HG02840 (cell line): ENCODE data around the gene MLLT1.

Source experiments
- ATAC-seq: cut with Tn5 transposase; IDR thresholded peaks from one replicate; pipeline ENCODE4 v1.9.1; 2021; ENCODE audit warnings: mild to moderate bottlenecking, moderate library complexity, moderate number of reproducible peaks; ENCODE audit not compliant: unreplicated experiment, low FRiP score

The MLLT1 gene

DNA sequence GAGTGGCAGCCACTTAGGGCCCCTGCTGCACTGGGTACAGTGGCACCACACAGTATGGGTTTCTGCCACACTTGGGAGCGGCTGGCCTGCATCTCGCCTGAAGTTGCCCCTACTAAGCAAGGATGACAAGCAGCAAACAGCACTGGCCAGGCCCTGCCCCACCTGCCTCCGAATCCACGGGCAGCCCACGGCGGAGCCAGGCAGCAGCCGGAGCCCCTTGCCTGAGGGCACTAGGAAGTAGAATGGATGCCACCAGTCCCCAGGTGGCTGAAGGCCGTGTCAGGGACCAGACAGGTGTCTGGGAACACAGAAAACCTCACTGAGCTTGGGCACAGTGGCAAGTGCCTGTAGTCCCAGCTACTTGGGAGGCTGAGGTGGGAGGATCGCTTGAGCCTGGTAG, 19.4 kb downstream of the MLLT1 start:
- ATAC-seq: no peak

- ATAC-seq: no peak
Measured at GRCh38 chr19:6259312-6259861, 20.4 kb downstream of the MLLT1 start.

GRCh38 chr19:6258812-6259311, 20.9 kb downstream of the MLLT1 start:
- ATAC-seq: no peak

- ATAC-seq: no peak
Measured at GRCh38 chr19:6253954-6254733, 25.6 kb downstream of the MLLT1 start.

- no peak for ATAC-seq
Measured at GRCh38 chr19:6252066-6252465, 27.7 kb downstream of the MLLT1 start.

DNA sequence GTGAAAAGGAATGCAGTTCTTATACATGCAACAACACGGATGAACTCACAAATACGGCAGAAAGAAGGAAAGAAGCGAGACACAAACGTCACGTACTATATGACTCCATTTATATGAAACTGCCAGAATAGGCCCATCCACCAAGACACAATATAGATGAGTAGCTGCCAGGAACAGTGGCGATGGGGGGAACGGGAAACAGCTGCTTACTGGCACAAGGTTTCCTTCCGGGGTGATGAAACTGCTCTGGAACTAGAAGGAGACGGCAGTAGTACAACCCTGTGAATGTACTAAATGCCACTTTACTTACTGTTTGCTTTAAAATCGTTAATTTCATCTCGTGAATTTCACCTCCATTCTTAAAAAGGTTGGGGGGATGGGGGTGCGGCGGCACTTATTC, 28.9 kb downstream of the MLLT1 start:
- ATAC-seq: no peak

DNA sequence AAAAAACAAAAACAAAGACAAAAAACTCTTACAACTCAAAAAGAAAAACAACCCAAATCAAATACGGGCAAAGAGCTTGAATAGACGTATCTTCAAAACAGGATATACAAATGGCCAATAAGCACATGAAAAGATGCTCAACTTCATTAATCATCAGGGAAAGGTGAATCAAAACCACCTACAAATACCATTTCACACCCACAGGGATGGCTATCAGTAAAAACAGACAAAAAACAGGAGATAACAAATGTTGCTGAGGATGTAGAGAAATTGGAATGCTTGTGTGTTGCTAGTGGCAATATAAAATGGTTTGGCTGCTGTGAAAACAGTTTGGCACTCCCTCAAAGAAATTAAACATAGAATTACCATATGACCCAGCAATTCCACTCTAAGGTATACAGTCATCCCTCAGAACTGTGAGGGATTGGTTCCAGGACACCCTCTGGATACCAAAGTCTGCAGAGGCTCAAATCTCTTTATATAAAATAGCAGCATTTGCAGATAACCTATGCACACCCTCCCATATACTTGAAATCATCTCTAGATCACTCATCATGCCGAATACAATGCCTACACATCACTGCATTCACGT, 29.7 kb downstream of the MLLT1 start:
- no peak for ATAC-seq

GRCh38 chr19:6249296-6249695, 30.5 kb downstream of the MLLT1 start:
- ATAC-seq: no peak

- ATAC-seq: no peak
Measured at GRCh38 chr19:6248844-6249243, 30.9 kb downstream of the MLLT1 start.

- no peak for ATAC-seq
Measured at GRCh38 chr19:6248341-6248740, 31.4 kb downstream of the MLLT1 start.

DNA sequence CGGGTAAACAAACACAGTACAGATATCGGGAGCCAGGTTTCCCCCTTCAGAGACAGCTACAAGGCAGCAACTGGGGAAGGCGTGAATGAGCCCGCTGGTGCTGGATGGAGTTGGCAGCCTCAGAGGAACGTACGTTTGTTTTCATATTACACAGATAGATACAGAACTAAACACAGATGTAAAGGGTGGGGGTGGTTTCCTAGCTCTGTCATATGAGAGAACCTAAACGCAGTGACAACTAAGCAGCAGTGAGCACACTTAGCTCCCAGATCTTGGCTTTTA, 32.8 kb downstream of the MLLT1 start:
- ATAC-seq: no peak

- ATAC-seq: no peak
Measured at GRCh38 chr19:6246174-6247006, 33.4 kb downstream of the MLLT1 start.

DNA sequence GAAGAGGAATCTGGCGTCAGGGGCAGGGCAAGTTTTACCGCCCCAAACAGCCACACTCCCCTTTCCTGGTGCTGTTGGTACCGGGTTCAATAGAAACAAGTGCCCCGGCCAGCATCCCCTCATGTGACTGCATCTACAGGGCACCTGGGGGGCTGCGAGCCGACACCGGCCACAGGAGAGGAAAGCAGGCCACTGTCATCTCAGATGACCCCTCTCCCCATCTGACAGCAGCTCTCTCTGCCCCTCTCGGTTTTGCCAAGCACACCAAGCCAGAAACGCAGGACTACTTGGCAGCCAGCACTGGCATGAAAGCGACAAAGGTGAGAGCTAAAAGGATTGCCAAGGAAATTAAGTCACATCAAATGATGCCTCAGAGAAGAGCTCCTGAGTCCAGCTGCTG, 37.1 kb downstream of the MLLT1 start:
- no peak for ATAC-seq

GRCh38 chr19:6241680-6242377, 37.9 kb downstream of the MLLT1 start:
- ATAC-seq: no peak

GRCh38 chr19:6241056-6241455, 38.7 kb downstream of the MLLT1 start:
- no peak for ATAC-seq

GRCh38 chr19:6239871-6240676, 39.7 kb downstream of the MLLT1 start:
- ATAC-seq: no peak

DNA sequence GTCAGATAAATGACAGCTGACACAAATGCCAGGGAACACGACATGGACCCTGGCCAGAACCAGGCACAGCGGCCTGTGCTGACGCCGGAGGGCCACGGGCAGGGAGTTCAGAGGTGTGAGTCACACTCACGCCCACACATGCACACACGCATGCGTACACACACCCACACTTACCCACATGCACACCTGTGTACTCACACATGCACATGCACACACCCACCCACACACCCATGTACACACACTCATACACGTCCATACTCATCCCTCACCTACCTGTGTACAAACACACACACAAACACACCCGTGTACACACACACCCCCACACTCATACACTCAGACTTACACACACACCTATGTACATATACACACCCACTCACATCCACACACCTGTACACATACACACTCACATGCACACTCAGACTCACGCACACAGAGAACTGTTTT, 40.4 kb downstream of the MLLT1 start:
- ATAC-seq: no peak

DNA sequence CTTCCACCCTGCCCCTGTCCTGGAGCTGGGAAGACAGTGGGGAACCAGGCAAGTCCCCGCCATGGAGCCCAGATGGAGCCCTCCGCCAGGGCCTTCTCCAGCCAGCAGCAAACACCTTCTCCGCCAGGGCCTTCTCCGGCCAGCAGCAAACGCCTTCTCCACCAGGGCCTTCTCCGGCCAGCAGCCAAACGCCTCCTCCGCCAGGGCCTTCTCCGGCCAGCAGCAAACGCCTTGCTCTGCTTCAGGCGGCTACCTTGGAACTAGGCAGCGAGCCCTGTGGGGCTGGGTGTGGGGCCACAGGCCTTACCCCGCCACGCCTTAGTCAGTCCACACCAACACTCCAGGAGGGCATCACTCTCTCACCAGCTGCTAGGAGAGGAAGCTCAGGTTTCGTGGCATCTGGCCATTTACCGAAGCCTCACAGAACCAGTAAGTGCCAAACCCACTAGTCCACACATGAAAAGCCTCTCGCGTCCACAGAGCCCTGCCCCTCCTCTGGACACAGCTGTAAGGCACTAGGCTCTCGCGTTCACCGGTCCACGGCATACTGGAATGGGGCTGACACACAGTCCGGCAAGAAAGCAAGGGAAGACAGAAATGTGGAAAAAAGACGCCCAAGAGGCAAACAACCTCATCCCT, 41.0 kb downstream of the MLLT1 start:
- ATAC-seq: no peak

DNA sequence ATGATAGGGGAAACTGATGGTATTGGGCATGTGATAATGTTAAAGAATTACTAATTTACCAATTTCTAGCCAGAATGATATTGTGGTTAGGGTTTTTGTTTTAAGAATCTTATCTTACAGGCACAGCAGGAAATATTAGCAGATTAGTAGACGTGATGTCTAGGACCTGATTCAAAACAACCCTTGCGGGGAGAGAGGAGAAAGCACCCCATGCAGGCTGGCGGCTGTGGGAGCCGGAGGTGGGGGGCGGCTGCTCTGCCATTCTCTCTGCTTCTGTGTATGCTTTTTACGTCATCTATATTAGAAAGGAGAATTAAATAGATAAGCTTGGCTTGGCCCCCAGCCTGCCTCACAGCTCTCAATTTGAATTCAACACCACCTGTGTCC, 41.5 kb downstream of the MLLT1 start:
- ATAC-seq: no peak
